AG09309 (cell line): Measurements from ENCODE around the gene MICAL2.

Source experiments
- DNase-seq: peaks from one replicate; pipeline ENCODE4 v3.0.0-alpha.2; 2010; ENCODE audit warnings: low read depth
- H3K4me3 ChIP-seq: 2 replicates; pipeline ENCODE4 v1.5.1; 2011; ENCODE audit warnings: mild to moderate bottlenecking, low read depth, low read length, moderate library complexity; ENCODE audit not compliant: control insufficient read depth
- TF ChIP-seq, protein P1 (sequence below): IDR thresholded peaks from 2 replicates; pipeline ENCODE4 v1.5.1; 2011; ENCODE audit warnings: mild to moderate bottlenecking, low read depth, low read length, inconsistent platforms; ENCODE audit not compliant: insufficient read depth, control insufficient read depth; ENCODE audit errors: missing control alignments

MICAL2 gene

GRCh38 chr11:12312132-12312531 lies 201.7 kb downstream of the MICAL2 start:
- H3K4me3 ChIP-seq, result no peak overlapping the region
- no peak for DNase-seq
- TF ChIP-seq, protein P1, sequence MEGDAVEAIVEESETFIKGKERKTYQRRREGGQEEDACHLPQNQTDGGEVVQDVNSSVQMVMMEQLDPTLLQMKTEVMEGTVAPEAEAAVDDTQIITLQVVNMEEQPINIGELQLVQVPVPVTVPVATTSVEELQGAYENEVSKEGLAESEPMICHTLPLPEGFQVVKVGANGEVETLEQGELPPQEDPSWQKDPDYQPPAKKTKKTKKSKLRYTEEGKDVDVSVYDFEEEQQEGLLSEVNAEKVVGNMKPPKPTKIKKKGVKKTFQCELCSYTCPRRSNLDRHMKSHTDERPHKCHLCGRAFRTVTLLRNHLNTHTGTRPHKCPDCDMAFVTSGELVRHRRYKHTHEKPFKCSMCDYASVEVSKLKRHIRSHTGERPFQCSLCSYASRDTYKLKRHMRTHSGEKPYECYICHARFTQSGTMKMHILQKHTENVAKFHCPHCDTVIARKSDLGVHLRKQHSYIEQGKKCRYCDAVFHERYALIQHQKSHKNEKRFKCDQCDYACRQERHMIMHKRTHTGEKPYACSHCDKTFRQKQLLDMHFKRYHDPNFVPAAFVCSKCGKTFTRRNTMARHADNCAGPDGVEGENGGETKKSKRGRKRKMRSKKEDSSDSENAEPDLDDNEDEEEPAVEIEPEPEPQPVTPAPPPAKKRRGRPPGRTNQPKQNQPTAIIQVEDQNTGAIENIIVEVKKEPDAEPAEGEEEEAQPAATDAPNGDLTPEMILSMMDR, result no peak
